Measurements from ENCODE around the gene GNG12. TPM values are rescaled to one million over a fixed set of nuclear protein-coding genes. Genes with fewer than 3 reads are reported as not detected.

The GNG12 gene
- total and polyA plus RNA-seq, 2 donors (not counting 3 experiments of a cell fraction or from before 2014, with no cell fraction given), result 107 to 152 TPM

GRCh38 chr1:67764633-67765032 is 68.6 kb downstream of the GNG12 start:
- POLR2A ChIA-PET, result interaction anchor here (0.6 kb wide), 1 partner anchor 80 kb away, joined by 5 read pairs; the partner anchor contains the start of gene GADD45A
- no peak overlapping the region for H3K4me3 ChIP-seq (replicated peaks in 1 of 3; ENCODE audit: insufficient read depth in 1 of 3, low read depth in 1 of 3, low read length in 3 of 3)
- no peak overlapping the region for H3K27ac ChIP-seq (ENCODE audit: insufficient read depth, low read depth, low read length)
- H3K27me3 ChIP-seq (ENCODE audit: control insufficient read depth in 2 of 2, insufficient read depth in 2 of 2, low read length in 2 of 2), result no peaks in the 10 kb centered on the region
- DNase-seq (ENCODE audit: low read depth, low spot score) (no peak), FAIRE-seq (no peak)
- H2AFZ ChIP-seq (ENCODE audit: low read depth, low read length), result no peak overlapping the region
- intact Hi-C loops (cut with micrococcal nuclease) (loop anchor here (5.0 kb wide), 1 partner anchor 133 kb away; no protein-coding TSS in a partner anchor), dilution Hi-C loops (cut with MboI; ENCODE audit: extremely low pct_ligation_motif_present, low sequenced_read_pairs) (loop anchor here (25.0 kb wide), 1 partner anchor 227 kb away; no protein-coding TSS in a partner anchor)
- H3K79me2 ChIP-seq (ENCODE audit: control insufficient read depth, insufficient read depth, low read length), result peaks cover 47% of the 10 kb centered on the region
- CTCF ChIA-PET, result interaction anchor here (1.1 to 5.5 kb wide), 11 partner anchors 66 to 348 kb away, joined by 3 to 108 read pairs (median 8); partner anchors contain the start of genes DIRAS3, GADD45A and GNG12
- TF ChIP-seq GATA2 (IDR thresholded peaks at IDR 0.05; ENCODE audit: insufficient read depth, insufficient read length, low read depth, low read length), result no peak
- no peak for TF ChIP-seq FOS (IDR thresholded peaks at IDR 0.05; ENCODE audit: borderline replicate concordance, insufficient read depth, low read length)
- no peak for TF ChIP-seq MYC (IDR thresholded peaks at IDR 0.05; ENCODE audit: low read depth, low read length)
- TF ChIP-seq POLR2AphosphoS5 (IDR thresholded peaks at IDR 0.05; ENCODE audit: insufficient read depth, low read depth, low read length), result no peak
- TF ChIP-seq JUN (IDR thresholded peaks at IDR 0.05; ENCODE audit: borderline replicate concordance, insufficient read depth, insufficient read length, low read depth), result no peak
- TF ChIP-seq POLR2A (IDR thresholded peaks at IDR 0.05; ENCODE audit: low read depth, low read length), result no peak
- TF ChIP-seq, protein P1, sequence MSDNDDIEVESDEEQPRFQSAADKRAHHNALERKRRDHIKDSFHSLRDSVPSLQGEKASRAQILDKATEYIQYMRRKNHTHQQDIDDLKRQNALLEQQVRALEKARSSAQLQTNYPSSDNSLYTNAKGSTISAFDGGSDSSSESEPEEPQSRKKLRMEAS (IDR thresholded peaks at IDR 0.05; ENCODE audit: insufficient read depth, insufficient read length), result no peak
- no peak for TF ChIP-seq CTCF (IDR thresholded peaks at IDR 0.05; ENCODE audit: extremely low read depth in 1 of 2, insufficient read depth in 1 of 2, low read depth in 1 of 2, low read length in 2 of 2)
- H3K4me1 ChIP-seq (ENCODE audit: control insufficient read depth, extremely low read depth, insufficient read depth, low read length), result peaks cover 20% of the 10 kb centered on the region
- H3K9me3 ChIP-seq (replicated peaks; ENCODE audit: control insufficient read depth, insufficient read depth, low read length), result no peaks in the 10 kb centered on the region
- H4K20me1 ChIP-seq (replicated peaks; ENCODE audit: control insufficient read depth, extremely low read depth, insufficient read depth, low read length), result peaks cover 5% of the 10 kb centered on the region
- H3K36me3 ChIP-seq (ENCODE audit: control insufficient read depth in 2 of 2, extremely low read depth in 1 of 2, insufficient read depth in 2 of 2, low read length in 2 of 2), result peaks cover 0 to 3% of the 10 kb centered on the region in 2 experiments
- no peak overlapping the region for H3K4me2 ChIP-seq (ENCODE audit: insufficient read depth, low read length)
- no TSS peak for BruUV-seq (replicated peaks)
- no peaks in the 10 kb centered on the region for H3K9me1 ChIP-seq (replicated peaks; ENCODE audit: control insufficient read depth, extremely low read depth, insufficient read depth, low read length)
- H3K9ac ChIP-seq (replicated peaks; ENCODE audit: extremely low read depth, insufficient read depth, low read length), result no peak overlapping the region
